Ishikawa (cell line): ENCODE results near the gene ZDHHC7.

Experiments
- CEBPB ChIP-seq: IDR thresholded peaks from 2 replicates; pipeline ENCODE4 v1.6.1; 2012
- CREB1 ChIP-seq: IDR thresholded peaks from 2 replicates; pipeline ENCODE4 v1.6.1; 2012; ENCODE audit warnings: low read depth
- EGR1 ChIP-seq: IDR thresholded peaks from 2 replicates; pipeline ENCODE4 v1.6.1; 2012
- EP300 ChIP-seq: IDR thresholded peaks from 2 replicates; pipeline ENCODE4 v1.6.1; 2012; ENCODE audit warnings: borderline replicate concordance
- FOXM1 ChIP-seq: IDR thresholded peaks from 2 replicates; pipeline ENCODE4 v1.6.1; 2012; ENCODE audit warnings: low read depth, borderline replicate concordance
- MAX ChIP-seq: IDR thresholded peaks from 2 replicates; pipeline ENCODE4 v1.6.1; 2012
- NFIC ChIP-seq: IDR thresholded peaks from 2 replicates; pipeline ENCODE4 v1.6.1; 2012
- RAD21 ChIP-seq: IDR thresholded peaks from 2 replicates; pipeline ENCODE4 v1.6.1; 2012; ENCODE audit warnings: low read depth
- REST ChIP-seq: IDR thresholded peaks from 2 replicates; pipeline ENCODE4 v1.6.1; 2012; ENCODE audit warnings: low read depth, mild to moderate bottlenecking
- TAF1 ChIP-seq: IDR thresholded peaks from 2 replicates; pipeline ENCODE4 v1.6.1; 2012; ENCODE audit warnings: low read depth, mild to moderate bottlenecking
- TCF12 ChIP-seq: IDR thresholded peaks from 2 replicates; pipeline ENCODE4 v1.6.1; 2012; ENCODE audit warnings: low read depth
- TEAD4 ChIP-seq: IDR thresholded peaks from 2 replicates; pipeline ENCODE4 v1.6.1; 2012
- USF1 ChIP-seq: IDR thresholded peaks from 2 replicates; pipeline ENCODE4 v1.6.1; 2012
- YY1 ChIP-seq: IDR thresholded peaks from 2 replicates; pipeline ENCODE4 v1.6.1; 2012; ENCODE audit warnings: low read depth
- ZBTB7A ChIP-seq: IDR thresholded peaks from 2 replicates; pipeline ENCODE4 v1.6.1; 2012; ENCODE audit warnings: low read depth

The ZDHHC7 gene

GRCh38 chr16:84965428-84966415 lies 45.6 kb downstream of the ZDHHC7 start:
- TF ChIP-seq CEBPB (no peak), RAD21 (no peak), TCF12 (no peak), MAX (no peak), NFIC (no peak), EP300 (no peak), CREB1 (no peak), TEAD4 (no peak), TAF1 (no peak), ZBTB7A (no peak), EGR1 (no peak)

- TF ChIP-seq CEBPB = no peak
- TF ChIP-seq YY1 = no peak
- no peak for TF ChIP-seq USF1
- no peak for TF ChIP-seq FOXM1
Measured at GRCh38 chr16:84964386-84965128, 46.8 kb downstream of the ZDHHC7 start.

GRCh38 chr16:84963066-84963465 lies 48.3 kb downstream of the ZDHHC7 start:
- no peak for TF ChIP-seq REST
- TF ChIP-seq YY1 = no peak
- no peak for TF ChIP-seq NFIC

GRCh38 chr16:84960942-84961341 lies 50.4 kb downstream of the ZDHHC7 start:
- no peak for TF ChIP-seq EGR1
- no peak for TF ChIP-seq RAD21
- no peak for TF ChIP-seq TCF12
- no peak for TF ChIP-seq REST
- no peak for TF ChIP-seq ZBTB7A
- TF ChIP-seq TAF1 = no peak
- TF ChIP-seq EP300 = no peak
- TF ChIP-seq MAX = no peak
- TF ChIP-seq CREB1 = no peak
- no peak for TF ChIP-seq NFIC
- no peak for TF ChIP-seq CEBPB
- TF ChIP-seq TEAD4 = no peak

GRCh38 chr16:84959784-84960417 lies 51.4 kb downstream of the ZDHHC7 start:
- TF ChIP-seq TEAD4 = no peak
- TF ChIP-seq FOXM1 = no peak
- no peak for TF ChIP-seq CEBPB
- no peak for TF ChIP-seq EP300
- TF ChIP-seq EGR1 = no peak
- TF ChIP-seq USF1 = no peak
- TF ChIP-seq MAX = no peak
- TF ChIP-seq NFIC = no peak
- no peak for TF ChIP-seq ZBTB7A
- no peak for TF ChIP-seq TAF1
- TF ChIP-seq YY1 = no peak
- TF ChIP-seq TCF12 = no peak
- no peak for TF ChIP-seq REST
- TF ChIP-seq RAD21 = no peak
- TF ChIP-seq CREB1 = no peak
